GM23338 (cell line): ENCODE measurements around the gene CIZ1. TPM values are rescaled to one million over a fixed set of nuclear protein-coding genes. Genes with fewer than 3 reads are reported as not detected.

ENCODE experiments used
- ATAC-seq: fragments of 200-7000 bp; cut with Tn5 transposase; 3 replicates; pipeline ENCODE4 v1.9.1; 2020
- DNase-seq: peaks from one replicate; pipeline ENCODE4 v3.0.0-alpha.2; 2015; ENCODE audit warnings: low spot score
- H2AFZ ChIP-seq: fragments of 200-600 bp; sonication (generic); 2 replicates; pipeline ENCODE4 v1.8.0; 2016; ENCODE audit warnings: antibody characterized with exemption, mild to moderate bottlenecking, moderate library complexity
- H3F3A ChIP-seq: fragments of 200-600 bp; sonication (generic); replicated peaks from 2 replicates; pipeline ENCODE4 v1.8.0; 2017; ENCODE audit warnings: antibody characterized with exemption, mixed run types, low read depth
- H3K27ac ChIP-seq: fragments of 200-600 bp; sonication (generic); 2 replicates; pipeline ENCODE4 v1.6.1; 2016; ENCODE audit warnings: low read depth
- H3K27me3 ChIP-seq: fragments of 200-600 bp; sonication (generic); 2 replicates; pipeline ENCODE4 v1.8.0; 2016; ENCODE audit warnings: mild to moderate bottlenecking, mixed run types, moderate library complexity; ENCODE audit not compliant: insufficient read depth
- H3K36me3 ChIP-seq: fragments of 200-600 bp; sonication (generic); 2 replicates; pipeline ENCODE4 v1.8.0; 2016; ENCODE audit warnings: mild to moderate bottlenecking; ENCODE audit not compliant: insufficient read depth
- H3K4me1 ChIP-seq: fragments of 200-600 bp; sonication (generic); 2 replicates; pipeline ENCODE4 v1.8.0; 2016; ENCODE audit warnings: mild to moderate bottlenecking, moderate library complexity; ENCODE audit not compliant: insufficient read depth
- H3K4me2 ChIP-seq: fragments of 200-600 bp; sonication (generic); 2 replicates; pipeline ENCODE4 v1.7.1; 2017; ENCODE audit warnings: mixed run types
- H3K4me3 ChIP-seq: fragments of 200-600 bp; sonication (generic); 2 replicates; pipeline ENCODE4 v1.6.1; 2016; ENCODE audit warnings: mixed run types
- H3K79me2 ChIP-seq: fragments of 200-600 bp; sonication (generic); replicated peaks from 2 replicates; pipeline ENCODE4 v1.8.0; 2017; ENCODE audit warnings: mild to moderate bottlenecking; ENCODE audit not compliant: insufficient read depth
- H3K9me2 ChIP-seq: fragments of 200-600 bp; sonication (generic); 2 replicates; pipeline ENCODE4 v1.8.0; 2017; ENCODE audit not compliant: insufficient read depth
- H4K20me1 ChIP-seq: fragments of 200-600 bp; sonication (generic); replicated peaks from 2 replicates; pipeline ENCODE4 v1.8.0; 2017; ENCODE audit warnings: mild to moderate bottlenecking; ENCODE audit not compliant: insufficient read depth
- H3K27ac Mint-ChIP-seq: 2 replicates; pipeline ENCODE4 v1.8.0; 2020; ENCODE audit warnings: inconsistent platforms, mild to moderate bottlenecking, moderate library complexity, mixed read lengths
- H3K27me3 Mint-ChIP-seq: 3 replicates; pipeline ENCODE4 v1.8.0; 2022; ENCODE audit warnings: low read depth, mild to moderate bottlenecking, moderate library complexity, mixed read lengths, inconsistent platforms; ENCODE audit not compliant: insufficient read depth, poor library complexity
- H3K36me3 Mint-ChIP-seq: 3 replicates; pipeline ENCODE4 v1.8.0; 2021; ENCODE audit warnings: low read depth, mild to moderate bottlenecking, inconsistent platforms, moderate library complexity, mixed read lengths
- H3K4me1 Mint-ChIP-seq: 3 replicates; pipeline ENCODE4 v1.8.0; 2020; ENCODE audit warnings: mild to moderate bottlenecking, inconsistent platforms, mixed read lengths
- H3K4me3 Mint-ChIP-seq: 3 replicates; pipeline ENCODE4 v1.8.0; 2021; ENCODE audit warnings: moderate library complexity, mild to moderate bottlenecking, inconsistent platforms, mixed read lengths
- H3K9me3 Mint-ChIP-seq: 3 replicates; pipeline ENCODE4 v1.8.0; 2020; ENCODE audit warnings: moderate library complexity, mild to moderate bottlenecking, inconsistent platforms, mixed read lengths
- CREB1 ChIP-seq: fragments of 250-450 bp; sonication (Bioruptor Pico); IDR thresholded peaks from 2 replicates; pipeline ENCODE4 v1.5.0; 2020; ENCODE audit warnings: low read depth, mild to moderate bottlenecking, moderate library complexity
- EZH2 ChIP-seq: fragments of 200-600 bp; sonication (generic); IDR thresholded peaks from one replicate; pipeline ENCODE4 v1.8.0; 2017; ENCODE audit warnings: antibody characterized with exemption, mild to moderate bottlenecking, low read depth; ENCODE audit not compliant: unreplicated experiment
- EZH2phosphoT487 ChIP-seq: fragments of 200-600 bp; sonication (generic); IDR thresholded peaks from one replicate; pipeline ENCODE4 v1.8.1; 2018; ENCODE audit warnings: antibody characterized with exemption; ENCODE audit not compliant: unreplicated experiment
- JUNB ChIP-seq: IDR thresholded peaks from one replicate; pipeline ENCODE4 v1.6.1; 2016; ENCODE audit warnings: antibody characterized with exemption; ENCODE audit not compliant: unreplicated experiment
- NANOG ChIP-seq: IDR thresholded peaks from 2 replicates; pipeline ENCODE4 v1.6.1; 2016; ENCODE audit warnings: antibody characterized with exemption, borderline replicate concordance
- POLR2AphosphoS5 ChIP-seq: IDR thresholded peaks from 2 replicates; pipeline ENCODE4 v1.6.1; 2016; ENCODE audit warnings: antibody characterized with exemption, low read depth
- STAT1 ChIP-seq: IDR thresholded peaks from one replicate; pipeline ENCODE4 v1.6.1; 2016; ENCODE audit warnings: antibody characterized with exemption; ENCODE audit not compliant: unreplicated experiment
- ZNF114 ChIP-seq: fragments of 250-450 bp; sonication (Bioruptor Pico); IDR thresholded peaks from 2 replicates; pipeline ENCODE4 v1.5.0; 2020; ENCODE audit warnings: mild to moderate bottlenecking, moderate library complexity
- polyA plus RNA-seq: library from polyadenylated mRNA; unstranded; fragments of >200 nt; fragmentation: Nextera tagmentation; extraction: Ambion mirVana; gene quantifications from 2 replicates; pipeline ENCODE4 v1.2.1, GENCODE V29; 2016
- total RNA-seq: library from RNA; depleted of rRNA; stranded (reverse); fragments of >200 nt; shearing (Covaris generic); gene quantifications from 2 replicates; pipeline ENCODE4 v1.2.3, GENCODE V29; 2014
- TF ChIP-seq, protein P1 (sequence below): IDR thresholded peaks from 2 replicates; pipeline ENCODE4 v1.6.1; 2016; ENCODE audit warnings: antibody characterized with exemption
- TF ChIP-seq, protein P2 (sequence below), 2 experiments: fragments of 200-600 bp in 1 of 2; sonication (generic) in 1 of 2; conservative IDR thresholded peaks; 2 replicates each; pipeline versions ENCODE4 v1.5.1 to v1.6.1; 2016 to 2017; ENCODE audit warnings: antibody characterized with exemption in 2 of 2, low read depth in 2 of 2, mild to moderate bottlenecking in 2 of 2, moderate library complexity in 1 of 2
- TF ChIP-seq, protein P3 (sequence below): IDR thresholded peaks from one replicate; pipeline ENCODE4 v1.6.1; 2018; ENCODE audit warnings: antibody characterized with exemption; ENCODE audit not compliant: unreplicated experiment
- TF ChIP-seq, protein P4 (sequence below): fragments of 250-450 bp; sonication (Bioruptor Pico); IDR thresholded peaks from 2 replicates; pipeline ENCODE4 v1.5.0; 2020; ENCODE audit warnings: mild to moderate bottlenecking, moderate library complexity

Gene CIZ1
- total and polyA plus RNA-seq, 2 experiments from 2014 or later: 49.6 to 61.4 TPM

DNA sequence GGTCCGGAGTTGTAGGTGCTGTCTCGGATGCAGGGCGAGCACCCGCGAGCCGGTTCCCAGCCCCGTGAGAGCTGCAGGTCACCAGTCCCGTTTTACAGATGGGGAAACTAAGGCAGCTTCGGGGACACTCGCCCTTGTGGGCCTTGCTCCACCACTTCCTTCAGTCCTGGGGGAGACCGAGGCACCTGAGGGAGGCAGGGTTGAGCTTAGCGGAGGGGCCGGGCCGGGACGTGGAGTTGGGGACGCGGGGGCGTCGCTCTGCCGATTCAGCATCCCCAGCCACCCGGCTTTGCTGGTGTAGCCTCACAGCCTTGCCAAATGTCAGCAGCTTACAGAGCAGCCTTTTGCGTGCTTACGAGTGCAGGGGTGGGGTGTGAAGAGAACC lies 30.8 kb downstream of the CIZ1 start:
- Histone ChIP-seq H3K4me2 (peak overlapping the region; percentile 94), H3K36me3 (no peaks in the 10 kb centered on the region), H2AFZ (peak overlapping the region; percentile 90), H3K27ac (no peak overlapping the region), H3K4me1 (peaks cover 4% of the 10 kb centered on the region; the same call in 1 of the 2 replicates), H3K9me2 (no peaks in the 10 kb centered on the region), H3K79me2 (no peaks in the 10 kb centered on the region), H3F3A (peaks cover 4% of the 10 kb centered on the region; the same call in 1 of the 2 replicates), H3K4me3 (peak overlapping the region; percentile 94), H3K27me3 (no peaks in the 10 kb centered on the region), H4K20me1 (0 out of 2 replicates have a peak, but pooled peaks cover 5% of the 10 kb centered on the region)
- Mint-ChIP-seq H3K36me3 (peaks cover 18% of the 10 kb centered on the region), H3K27ac (no peak overlapping the region; the same call in 1 of the 2 replicates), H3K9me3 (peaks cover 3% of the 10 kb centered on the region; the same call in 1 of the 3 replicates), H3K4me3 (peak overlapping the region; percentile 76), H3K4me1 (peaks cover 4% of the 10 kb centered on the region; the same call in 2 of the 3 replicates), H3K27me3 (peaks cover 3% of the 10 kb centered on the region)
- ATAC-seq: peak; percentile 31
- no peak for TF ChIP-seq EZH2
- no peak for TF ChIP-seq POLR2AphosphoS5
- TF ChIP-seq JUNB: no peak
- TF ChIP-seq, protein P1, sequence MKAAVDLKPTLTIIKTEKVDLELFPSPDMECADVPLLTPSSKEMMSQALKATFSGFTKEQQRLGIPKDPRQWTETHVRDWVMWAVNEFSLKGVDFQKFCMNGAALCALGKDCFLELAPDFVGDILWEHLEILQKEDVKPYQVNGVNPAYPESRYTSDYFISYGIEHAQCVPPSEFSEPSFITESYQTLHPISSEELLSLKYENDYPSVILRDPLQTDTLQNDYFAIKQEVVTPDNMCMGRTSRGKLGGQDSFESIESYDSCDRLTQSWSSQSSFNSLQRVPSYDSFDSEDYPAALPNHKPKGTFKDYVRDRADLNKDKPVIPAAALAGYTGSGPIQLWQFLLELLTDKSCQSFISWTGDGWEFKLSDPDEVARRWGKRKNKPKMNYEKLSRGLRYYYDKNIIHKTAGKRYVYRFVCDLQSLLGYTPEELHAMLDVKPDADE: no peak
- no peak for TF ChIP-seq STAT1
- TF ChIP-seq CREB1 (CRISPR knock-in tag): no peak
- TF ChIP-seq, protein P2, sequence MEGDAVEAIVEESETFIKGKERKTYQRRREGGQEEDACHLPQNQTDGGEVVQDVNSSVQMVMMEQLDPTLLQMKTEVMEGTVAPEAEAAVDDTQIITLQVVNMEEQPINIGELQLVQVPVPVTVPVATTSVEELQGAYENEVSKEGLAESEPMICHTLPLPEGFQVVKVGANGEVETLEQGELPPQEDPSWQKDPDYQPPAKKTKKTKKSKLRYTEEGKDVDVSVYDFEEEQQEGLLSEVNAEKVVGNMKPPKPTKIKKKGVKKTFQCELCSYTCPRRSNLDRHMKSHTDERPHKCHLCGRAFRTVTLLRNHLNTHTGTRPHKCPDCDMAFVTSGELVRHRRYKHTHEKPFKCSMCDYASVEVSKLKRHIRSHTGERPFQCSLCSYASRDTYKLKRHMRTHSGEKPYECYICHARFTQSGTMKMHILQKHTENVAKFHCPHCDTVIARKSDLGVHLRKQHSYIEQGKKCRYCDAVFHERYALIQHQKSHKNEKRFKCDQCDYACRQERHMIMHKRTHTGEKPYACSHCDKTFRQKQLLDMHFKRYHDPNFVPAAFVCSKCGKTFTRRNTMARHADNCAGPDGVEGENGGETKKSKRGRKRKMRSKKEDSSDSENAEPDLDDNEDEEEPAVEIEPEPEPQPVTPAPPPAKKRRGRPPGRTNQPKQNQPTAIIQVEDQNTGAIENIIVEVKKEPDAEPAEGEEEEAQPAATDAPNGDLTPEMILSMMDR (conservative IDR thresholded peaks at IDR 0.05; ENCODE audit: low read depth in 2 of 2): no peak
- no peak for TF ChIP-seq NANOG
- TF ChIP-seq, protein P3, sequence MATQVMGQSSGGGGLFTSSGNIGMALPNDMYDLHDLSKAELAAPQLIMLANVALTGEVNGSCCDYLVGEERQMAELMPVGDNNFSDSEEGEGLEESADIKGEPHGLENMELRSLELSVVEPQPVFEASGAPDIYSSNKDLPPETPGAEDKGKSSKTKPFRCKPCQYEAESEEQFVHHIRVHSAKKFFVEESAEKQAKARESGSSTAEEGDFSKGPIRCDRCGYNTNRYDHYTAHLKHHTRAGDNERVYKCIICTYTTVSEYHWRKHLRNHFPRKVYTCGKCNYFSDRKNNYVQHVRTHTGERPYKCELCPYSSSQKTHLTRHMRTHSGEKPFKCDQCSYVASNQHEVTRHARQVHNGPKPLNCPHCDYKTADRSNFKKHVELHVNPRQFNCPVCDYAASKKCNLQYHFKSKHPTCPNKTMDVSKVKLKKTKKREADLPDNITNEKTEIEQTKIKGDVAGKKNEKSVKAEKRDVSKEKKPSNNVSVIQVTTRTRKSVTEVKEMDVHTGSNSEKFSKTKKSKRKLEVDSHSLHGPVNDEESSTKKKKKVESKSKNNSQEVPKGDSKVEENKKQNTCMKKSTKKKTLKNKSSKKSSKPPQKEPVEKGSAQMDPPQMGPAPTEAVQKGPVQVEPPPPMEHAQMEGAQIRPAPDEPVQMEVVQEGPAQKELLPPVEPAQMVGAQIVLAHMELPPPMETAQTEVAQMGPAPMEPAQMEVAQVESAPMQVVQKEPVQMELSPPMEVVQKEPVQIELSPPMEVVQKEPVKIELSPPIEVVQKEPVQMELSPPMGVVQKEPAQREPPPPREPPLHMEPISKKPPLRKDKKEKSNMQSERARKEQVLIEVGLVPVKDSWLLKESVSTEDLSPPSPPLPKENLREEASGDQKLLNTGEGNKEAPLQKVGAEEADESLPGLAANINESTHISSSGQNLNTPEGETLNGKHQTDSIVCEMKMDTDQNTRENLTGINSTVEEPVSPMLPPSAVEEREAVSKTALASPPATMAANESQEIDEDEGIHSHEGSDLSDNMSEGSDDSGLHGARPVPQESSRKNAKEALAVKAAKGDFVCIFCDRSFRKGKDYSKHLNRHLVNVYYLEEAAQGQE: no peak
- TF ChIP-seq, protein P4, sequence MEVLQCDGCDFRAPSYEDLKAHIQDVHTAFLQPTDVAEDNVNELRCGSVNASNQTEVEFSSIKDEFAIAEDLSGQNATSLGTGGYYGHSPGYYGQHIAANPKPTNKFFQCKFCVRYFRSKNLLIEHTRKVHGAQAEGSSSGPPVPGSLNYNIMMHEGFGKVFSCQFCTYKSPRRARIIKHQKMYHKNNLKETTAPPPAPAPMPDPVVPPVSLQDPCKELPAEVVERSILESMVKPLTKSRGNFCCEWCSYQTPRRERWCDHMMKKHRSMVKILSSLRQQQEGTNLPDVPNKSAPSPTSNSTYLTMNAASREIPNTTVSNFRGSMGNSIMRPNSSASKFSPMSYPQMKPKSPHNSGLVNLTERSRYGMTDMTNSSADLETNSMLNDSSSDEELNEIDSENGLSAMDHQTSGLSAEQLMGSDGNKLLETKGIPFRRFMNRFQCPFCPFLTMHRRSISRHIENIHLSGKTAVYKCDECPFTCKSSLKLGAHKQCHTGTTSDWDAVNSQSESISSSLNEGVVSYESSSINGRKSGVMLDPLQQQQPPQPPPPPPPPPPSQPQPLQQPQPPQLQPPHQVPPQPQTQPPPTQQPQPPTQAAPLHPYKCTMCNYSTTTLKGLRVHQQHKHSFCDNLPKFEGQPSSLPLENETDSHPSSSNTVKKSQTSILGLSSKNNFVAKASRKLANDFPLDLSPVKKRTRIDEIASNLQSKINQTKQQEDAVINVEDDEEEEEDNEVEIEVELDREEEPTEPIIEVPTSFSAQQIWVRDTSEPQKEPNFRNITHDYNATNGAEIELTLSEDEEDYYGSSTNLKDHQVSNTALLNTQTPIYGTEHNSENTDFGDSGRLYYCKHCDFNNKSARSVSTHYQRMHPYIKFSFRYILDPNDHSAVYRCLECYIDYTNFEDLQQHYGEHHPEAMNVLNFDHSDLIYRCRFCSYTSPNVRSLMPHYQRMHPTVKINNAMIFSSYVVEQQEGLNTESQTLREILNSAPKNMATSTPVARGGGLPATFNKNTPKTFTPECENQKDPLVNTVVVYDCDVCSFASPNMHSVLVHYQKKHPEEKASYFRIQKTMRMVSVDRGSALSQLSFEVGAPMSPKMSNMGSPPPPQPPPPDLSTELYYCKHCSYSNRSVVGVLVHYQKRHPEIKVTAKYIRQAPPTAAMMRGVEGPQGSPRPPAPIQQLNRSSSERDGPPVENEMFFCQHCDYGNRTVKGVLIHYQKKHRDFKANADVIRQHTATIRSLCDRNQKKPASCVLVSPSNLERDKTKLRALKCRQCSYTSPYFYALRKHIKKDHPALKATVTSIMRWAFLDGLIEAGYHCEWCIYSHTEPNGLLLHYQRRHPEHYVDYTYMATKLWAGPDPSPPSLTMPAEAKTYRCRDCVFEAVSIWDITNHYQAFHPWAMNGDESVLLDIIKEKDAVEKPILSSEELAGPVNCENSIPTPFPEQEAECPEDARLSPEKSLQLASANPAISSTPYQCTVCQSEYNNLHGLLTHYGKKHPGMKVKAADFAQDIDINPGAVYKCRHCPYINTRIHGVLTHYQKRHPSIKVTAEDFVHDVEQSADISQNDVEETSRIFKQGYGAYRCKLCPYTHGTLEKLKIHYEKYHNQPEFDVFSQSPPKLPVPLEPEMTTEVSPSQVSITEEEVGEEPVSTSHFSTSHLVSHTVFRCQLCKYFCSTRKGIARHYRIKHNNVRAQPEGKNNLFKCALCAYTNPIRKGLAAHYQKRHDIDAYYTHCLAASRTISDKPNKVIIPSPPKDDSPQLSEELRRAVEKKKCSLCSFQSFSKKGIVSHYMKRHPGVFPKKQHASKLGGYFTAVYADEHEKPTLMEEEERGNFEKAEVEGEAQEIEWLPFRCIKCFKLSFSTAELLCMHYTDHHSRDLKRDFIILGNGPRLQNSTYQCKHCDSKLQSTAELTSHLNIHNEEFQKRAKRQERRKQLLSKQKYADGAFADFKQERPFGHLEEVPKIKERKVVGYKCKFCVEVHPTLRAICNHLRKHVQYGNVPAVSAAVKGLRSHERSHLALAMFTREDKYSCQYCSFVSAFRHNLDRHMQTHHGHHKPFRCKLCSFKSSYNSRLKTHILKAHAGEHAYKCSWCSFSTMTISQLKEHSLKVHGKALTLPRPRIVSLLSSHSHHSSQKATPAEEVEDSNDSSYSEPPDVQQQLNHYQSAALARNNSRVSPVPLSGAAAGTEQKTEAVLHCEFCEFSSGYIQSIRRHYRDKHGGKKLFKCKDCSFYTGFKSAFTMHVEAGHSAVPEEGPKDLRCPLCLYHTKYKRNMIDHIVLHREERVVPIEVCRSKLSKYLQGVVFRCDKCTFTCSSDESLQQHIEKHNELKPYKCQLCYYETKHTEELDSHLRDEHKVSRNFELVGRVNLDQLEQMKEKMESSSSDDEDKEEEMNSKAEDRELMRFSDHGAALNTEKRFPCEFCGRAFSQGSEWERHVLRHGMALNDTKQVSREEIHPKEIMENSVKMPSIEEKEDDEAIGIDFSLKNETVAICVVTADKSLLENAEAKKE (CRISPR knock-in tag): no peak
- no peak for TF ChIP-seq EZH2phosphoT487
- no peak for TF ChIP-seq ZNF114 (CRISPR knock-in tag)
- DNase-seq: peak; percentile 46
